ENCODE results near the gene RABGAP1L. TPM values are rescaled to one million over a fixed set of nuclear protein-coding genes. Genes with fewer than 3 reads are reported as not detected.

Gene RABGAP1L
- total RNA-seq, 1 experiment from 2014 or later = 29.3 TPM

GRCh38 chr1:174399211-174399610 is 239.9 kb downstream of the RABGAP1L start:
- ATAC-seq (no peak), DNase-seq (ENCODE audit: low read depth, low spot score) (no peak)
- Histone ChIP-seq H3K4me3 (replicated peaks in 1 of 2; ENCODE audit: low read depth in 1 of 2, low read length in 2 of 2) (no peak overlapping the region), H3K9ac (ENCODE audit: low read length) (no peak overlapping the region), H3K4me1 (ENCODE audit: control insufficient read depth in 1 of 2, insufficient read depth in 2 of 2, low read length in 2 of 2) (no peaks in the 10 kb centered on the region), H3K79me2 (ENCODE audit: insufficient read depth, low read length) (no peaks in the 10 kb centered on the region), H4K20me1 (ENCODE audit: insufficient read depth) (no peaks in the 10 kb centered on the region), H3K36me3 (ENCODE audit: control insufficient read depth in 1 of 2, insufficient read depth in 2 of 2, low read length in 2 of 2) (no peaks in the 10 kb centered on the region), H3K9me3 (ENCODE audit: control insufficient read depth in 1 of 2, insufficient read depth in 1 of 2, low read depth in 1 of 2, low read length in 2 of 2) (no peaks in the 10 kb centered on the region), H3K27me3 (ENCODE audit: insufficient read depth, low read length) (no peaks in the 10 kb centered on the region), H3K27ac (ENCODE audit: low read depth, low read length) (no peak overlapping the region), H3K4me2 (ENCODE audit: low read length) (no peak overlapping the region), H3K9me2 (ENCODE audit: insufficient read depth) (no peaks in the 10 kb centered on the region), H2AFZ (ENCODE audit: low read depth, low read length, poor library complexity, severe bottlenecking) (no peak overlapping the region)
- no TSS peak for BruUV-seq (replicated peaks)
- intact Hi-C loops (cut with micrococcal nuclease) = no loop called here
- RAD21 ChIA-PET (ENCODE audit: low non-redundant PET in 1 of 2, low total read pairs in 2 of 2, uncharacterized antibody in 2 of 2, unreplicated experiment in 2 of 2) = no interaction called here
- POLR2A ChIA-PET = no interaction called here
- TF ChIP-seq EGR1 (IDR thresholded peaks at IDR 0.05; ENCODE audit: low read depth) (no peak), TCF7L2 (IDR thresholded peaks at IDR 0.05; ENCODE audit: borderline replicate concordance, extremely low read depth, insufficient read depth, insufficient read length) (no peak), RAD21 (IDR thresholded peaks at IDR 0.05; ENCODE audit: low read depth) (no peak), SRF (IDR thresholded peaks at IDR 0.05; ENCODE audit: low read depth) (no peak), POLR2A (IDR thresholded peaks at IDR 0.05; ENCODE audit: borderline replicate concordance, extremely low read depth, insufficient read depth, insufficient read length) (no peak), ZBTB33 (IDR thresholded peaks at IDR 0.05; ENCODE audit: extremely low read depth, insufficient replicate concordance, low read length) (no peak), JUND (IDR thresholded peaks at IDR 0.05) (no peak), CBX3 (IDR thresholded peaks at IDR 0.05; ENCODE audit: low read depth) (no peak), CEBPB (IDR thresholded peaks at IDR 0.05; ENCODE audit: low read depth) (no peak), EZH2phosphoT487 (IDR thresholded peaks at IDR 0.05; ENCODE audit: borderline replicate concordance) (no peak)
- CTCF ChIA-PET = no interaction called here

GRCh38 chr1:174401075-174401474 is 241.8 kb downstream of the RABGAP1L start:
- POLR2A ChIA-PET = no interaction called here
- DNase-seq (ENCODE audit: low read depth, low spot score) = no peak
- no TSS peak for BruUV-seq (replicated peaks)
- H3K9me2 ChIP-seq (ENCODE audit: insufficient read depth) = no peaks in the 10 kb centered on the region
- no peak overlapping the region for H3K4me3 ChIP-seq (replicated peaks in 1 of 2; ENCODE audit: low read depth in 1 of 2, low read length in 2 of 2)
- TF ChIP-seq TCF7L2 (IDR thresholded peaks at IDR 0.05; ENCODE audit: borderline replicate concordance, extremely low read depth, insufficient read depth, insufficient read length) (no peak), CTCF (IDR thresholded peaks at IDR 0.05 in 2 of 3, conservative IDR thresholded peaks at IDR 0.05 in 1 of 3; ENCODE audit: borderline replicate concordance in 1 of 3, insufficient read depth in 1 of 3, low read depth in 2 of 3, low read length in 2 of 3) (no peak), ZFX (IDR thresholded peaks at IDR 0.05) (no peak)
- H3K36me3 ChIP-seq (ENCODE audit: control insufficient read depth in 1 of 2, insufficient read depth in 2 of 2, low read length in 2 of 2) = no peaks in the 10 kb centered on the region
- H3K27me3 ChIP-seq (ENCODE audit: insufficient read depth, low read length) = no peaks in the 10 kb centered on the region
- H3K9me3 ChIP-seq (ENCODE audit: control insufficient read depth in 1 of 2, insufficient read depth in 1 of 2, low read depth in 1 of 2, low read length in 2 of 2) = no peaks in the 10 kb centered on the region
- intact Hi-C loops (cut with micrococcal nuclease) = no loop called here
- ATAC-seq = no peak
- H3K27ac ChIP-seq (ENCODE audit: low read depth, low read length) = no peak overlapping the region
- H3K4me2 ChIP-seq (ENCODE audit: low read length) = no peak overlapping the region
- RAD21 ChIA-PET (ENCODE audit: low non-redundant PET in 1 of 2, low total read pairs in 2 of 2, uncharacterized antibody in 2 of 2, unreplicated experiment in 2 of 2) = no interaction called here
- H2AFZ ChIP-seq (ENCODE audit: low read depth, low read length, poor library complexity, severe bottlenecking) = no peak overlapping the region
- CTCF ChIA-PET = no interaction called here
- H3K9ac ChIP-seq (ENCODE audit: low read length) = no peak overlapping the region
- H4K20me1 ChIP-seq (ENCODE audit: insufficient read depth) = no peaks in the 10 kb centered on the region
- H3K79me2 ChIP-seq (ENCODE audit: insufficient read depth, low read length) = no peaks in the 10 kb centered on the region
- no peaks in the 10 kb centered on the region for H3K4me1 ChIP-seq (ENCODE audit: control insufficient read depth in 1 of 2, insufficient read depth in 2 of 2, low read length in 2 of 2)

Measured in HCT116 (cell line).